Sigmoid colon (tissue), 4 donors: Measurements from ENCODE around the gene SNX21.

Source experiments
- EP300 ChIP-seq, 4 donors: sonication (generic); formaldehyde crosslinking; IDR thresholded peaks; one replicate each; pipeline ENCODE4 v1.6.1; 2017; ENCODE audit warnings: antibody characterized with exemption in 4 of 4
- POLR2A ChIP-seq, 2 donors: fragments of 450-650 bp; IDR thresholded peaks; one replicate each; pipeline ENCODE4 v1.6.1; 2016; ENCODE audit warnings: antibody characterized with exemption in 2 of 2, mild to moderate bottlenecking in 2 of 2, moderate library complexity in 2 of 2
- POLR2AphosphoS5 ChIP-seq, 4 donors: sonication (generic); formaldehyde crosslinking; IDR thresholded peaks; one replicate each; pipeline ENCODE4 v1.6.1; 2017; ENCODE audit warnings: antibody characterized with exemption in 4 of 4
- TF ChIP-seq, protein P1 (sequence below), 4 experiments: fragments of 450-650 bp in 3 of 4; fragments of 200-600 bp in 1 of 4; IDR thresholded peaks; one replicate each; pipeline ENCODE4 v1.5.1; 2016 to 2019; ENCODE audit warnings: antibody characterized with exemption in 4 of 4, mild to moderate bottlenecking in 3 of 4, moderate library complexity in 2 of 4

DNA sequence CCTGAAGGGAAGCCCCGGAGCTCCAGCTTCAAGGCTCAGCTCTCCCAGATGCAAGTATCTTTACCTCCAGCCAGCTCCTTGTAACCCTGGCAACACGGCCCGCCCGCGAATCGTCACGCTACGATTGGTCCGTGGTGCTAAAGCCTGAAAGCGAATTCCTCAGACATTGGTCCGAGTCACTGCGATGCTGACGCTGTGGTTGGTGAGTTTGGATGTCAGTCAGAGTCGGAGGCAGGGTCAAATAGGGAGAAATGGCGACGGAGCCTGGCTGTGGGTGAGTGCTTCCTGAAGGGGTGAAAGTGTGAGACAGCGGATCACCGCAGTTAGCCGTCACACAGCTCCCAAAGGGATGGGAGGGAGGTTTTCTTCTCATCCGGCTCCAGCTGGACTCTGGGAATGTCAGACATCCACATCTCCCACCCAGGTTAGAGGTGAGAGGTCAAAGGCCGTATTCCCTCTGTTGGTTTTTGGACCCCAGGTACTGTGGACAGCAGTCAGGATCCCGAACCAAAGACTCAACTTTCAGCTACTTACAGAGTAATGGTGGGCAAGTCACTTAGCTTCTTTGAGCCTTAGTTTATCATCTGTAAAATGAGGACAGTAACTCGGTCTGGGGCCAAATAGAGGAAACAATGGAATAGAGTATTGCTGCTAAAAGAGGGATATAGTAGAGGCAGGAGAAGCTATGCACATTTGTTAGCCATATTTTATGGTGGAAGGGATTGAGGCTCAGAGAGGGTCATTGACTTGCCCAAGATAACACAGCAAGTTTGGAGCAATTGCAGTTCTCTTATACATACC lies 47.6 kb downstream of the SNX21 start, which contains the start of gene ZSWIM1:
- TF ChIP-seq EP300 (IDR thresholded peaks at IDR 0.05) (no peak), POLR2A (IDR thresholded peaks at IDR 0.05) (peak in 1 of 2 donors; percentile 53), POLR2AphosphoS5 (IDR thresholded peaks at IDR 0.05) (peak; percentile 51 to 84 (median 74))
- TF ChIP-seq, protein P1, sequence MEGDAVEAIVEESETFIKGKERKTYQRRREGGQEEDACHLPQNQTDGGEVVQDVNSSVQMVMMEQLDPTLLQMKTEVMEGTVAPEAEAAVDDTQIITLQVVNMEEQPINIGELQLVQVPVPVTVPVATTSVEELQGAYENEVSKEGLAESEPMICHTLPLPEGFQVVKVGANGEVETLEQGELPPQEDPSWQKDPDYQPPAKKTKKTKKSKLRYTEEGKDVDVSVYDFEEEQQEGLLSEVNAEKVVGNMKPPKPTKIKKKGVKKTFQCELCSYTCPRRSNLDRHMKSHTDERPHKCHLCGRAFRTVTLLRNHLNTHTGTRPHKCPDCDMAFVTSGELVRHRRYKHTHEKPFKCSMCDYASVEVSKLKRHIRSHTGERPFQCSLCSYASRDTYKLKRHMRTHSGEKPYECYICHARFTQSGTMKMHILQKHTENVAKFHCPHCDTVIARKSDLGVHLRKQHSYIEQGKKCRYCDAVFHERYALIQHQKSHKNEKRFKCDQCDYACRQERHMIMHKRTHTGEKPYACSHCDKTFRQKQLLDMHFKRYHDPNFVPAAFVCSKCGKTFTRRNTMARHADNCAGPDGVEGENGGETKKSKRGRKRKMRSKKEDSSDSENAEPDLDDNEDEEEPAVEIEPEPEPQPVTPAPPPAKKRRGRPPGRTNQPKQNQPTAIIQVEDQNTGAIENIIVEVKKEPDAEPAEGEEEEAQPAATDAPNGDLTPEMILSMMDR (IDR thresholded peaks at IDR 0.05) = no peak
